ENCODE results near the gene SIRT2. TPM values are rescaled to one million over a fixed set of nuclear protein-coding genes. Genes with fewer than 3 reads are reported as not detected.

The SIRT2 gene
- total and polyA plus RNA-seq, 2 of the 13 experiments (the other 11 are each of a cell fraction or from before 2014, with no cell fraction given): 22.3 to 26.1 TPM

GRCh38 chr19:38899447-38900201 is at the start of gene SIRT2, which contains the start of gene NFKBIB (continued):
- no peak for TF ChIP-seq ZNF512B (CRISPR knock-in tag; IDR thresholded peaks at IDR 0.05; ENCODE audit: borderline replicate concordance)
- peak; percentile 43; the same call in 1 of the 2 replicates for TF ChIP-seq MXD3 (CRISPR knock-in tag; IDR thresholded peaks at IDR 0.05)
- peak; percentile 44; the same call in 1 of the 2 replicates for TF ChIP-seq MAZ (IDR thresholded peaks at IDR 0.05; ENCODE audit: borderline replicate concordance, low read depth, low read length)
- TF ChIP-seq MAZ (CRISPR knock-in tag; IDR thresholded peaks at IDR 0.05; ENCODE audit: low read depth): peak; percentile 68; the same call in 1 of the 2 replicates
- TF ChIP-seq ARID5B (CRISPR knock-in tag; IDR thresholded peaks at IDR 0.05): peak; percentile 18; the same call in 1 of the 2 replicates
- TF ChIP-seq SAP130 (CRISPR knock-in tag; IDR thresholded peaks at IDR 0.05; ENCODE audit: low read depth): peak; percentile 96
- peak; percentile 74; the same call in 1 of the 2 replicates for TF ChIP-seq ZNF747 (CRISPR knock-in tag; IDR thresholded peaks at IDR 0.05; ENCODE audit: borderline replicate concordance)
- TF ChIP-seq ZNF773 (CRISPR knock-in tag; IDR thresholded peaks at IDR 0.05; ENCODE audit: borderline replicate concordance): no peak
- peak; percentile 66 for TF ChIP-seq TEAD3 (CRISPR knock-in tag; optimal IDR thresholded peaks at IDR 0.05; ENCODE audit: borderline replicate concordance)
- peak; percentile 72 for TF ChIP-seq CHD2 (IDR thresholded peaks at IDR 0.05; ENCODE audit: low read depth, low read length)
- peak; percentile 96 for TF ChIP-seq HIVEP1 (CRISPR knock-in tag; IDR thresholded peaks at IDR 0.05)
- TF ChIP-seq MYNN (CRISPR knock-in tag; IDR thresholded peaks at IDR 0.05; ENCODE audit: low read depth): no peak
- TF ChIP-seq ZFP36 (IDR thresholded peaks at IDR 0.05; ENCODE audit: borderline replicate concordance, low read depth, low read length, partially characterized antibody): no peak
- TF ChIP-seq ZNF547 (CRISPR knock-in tag; IDR thresholded peaks at IDR 0.05): peak; percentile 15; the same call in 1 of the 2 replicates
- peak; percentile 72 for TF ChIP-seq PRDM15 (CRISPR knock-in tag; IDR thresholded peaks at IDR 0.05)
- TF ChIP-seq IRF2 (CRISPR knock-in tag; IDR thresholded peaks at IDR 0.05): peak; percentile 98
- no peak for TF ChIP-seq PLSCR1 (CRISPR knock-in tag; IDR thresholded peaks at IDR 0.05; ENCODE audit: borderline replicate concordance)

Data from HepG2 (cell line).